ENCODE results near the gene INSM1.

INSM1 gene

DNA sequence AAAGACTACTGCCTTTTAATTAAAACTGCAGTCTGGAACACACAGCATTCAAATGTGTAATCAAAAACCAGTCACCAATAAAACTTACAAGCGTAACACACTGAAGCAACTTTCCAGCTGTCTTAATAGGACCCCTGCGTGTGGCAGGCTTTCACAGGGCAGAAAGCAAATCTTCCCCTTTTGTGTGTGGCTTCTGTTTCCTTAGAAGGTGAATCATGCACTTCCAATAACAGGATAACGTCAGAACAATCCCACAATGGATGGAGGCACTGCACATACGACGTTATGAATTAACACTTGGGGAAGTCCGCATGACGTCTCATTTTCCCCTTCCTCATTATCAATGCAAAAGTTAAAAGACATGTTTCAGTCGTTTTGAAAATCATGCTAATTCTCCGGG, 44.8 kb downstream of the INSM1 start:
- Histone ChIP-seq H3K27me3 (ENCODE audit: insufficient read depth, low read length, poor library complexity, severe bottlenecking) (no peaks in the 10 kb centered on the region), H3K4me2 (ENCODE audit: low read depth, low read length, poor library complexity, severe bottlenecking) (no peak overlapping the region), H3F3A (ENCODE audit: low read depth) (no peaks in the 10 kb centered on the region), H2AFZ (ENCODE audit: low read length) (no peak overlapping the region), H3K9me2 (replicated peaks; ENCODE audit: low read depth, low read length) (no peaks in the 10 kb centered on the region), H3K9me3 (ENCODE audit: insufficient read depth, low read depth, low read length) (no peaks in the 10 kb centered on the region), H3K79me2 (ENCODE audit: insufficient read depth, low read length) (no peaks in the 10 kb centered on the region), H3K9ac (ENCODE audit: low read depth, low read length, poor library complexity, severe bottlenecking) (no peak overlapping the region), H3K4me1 (ENCODE audit: insufficient read depth, low read length, poor library complexity, severe bottlenecking) (no peaks in the 10 kb centered on the region), H3K36me3 (ENCODE audit: insufficient read depth, low read length) (no peaks in the 10 kb centered on the region), H4K20me1 (ENCODE audit: insufficient read depth, low read length, poor library complexity, severe bottlenecking) (no peaks in the 10 kb centered on the region), H3K4me3 (ENCODE audit: low read length, poor library complexity, severe bottlenecking) (no peak overlapping the region)
- TF ChIP-seq, protein P1, sequence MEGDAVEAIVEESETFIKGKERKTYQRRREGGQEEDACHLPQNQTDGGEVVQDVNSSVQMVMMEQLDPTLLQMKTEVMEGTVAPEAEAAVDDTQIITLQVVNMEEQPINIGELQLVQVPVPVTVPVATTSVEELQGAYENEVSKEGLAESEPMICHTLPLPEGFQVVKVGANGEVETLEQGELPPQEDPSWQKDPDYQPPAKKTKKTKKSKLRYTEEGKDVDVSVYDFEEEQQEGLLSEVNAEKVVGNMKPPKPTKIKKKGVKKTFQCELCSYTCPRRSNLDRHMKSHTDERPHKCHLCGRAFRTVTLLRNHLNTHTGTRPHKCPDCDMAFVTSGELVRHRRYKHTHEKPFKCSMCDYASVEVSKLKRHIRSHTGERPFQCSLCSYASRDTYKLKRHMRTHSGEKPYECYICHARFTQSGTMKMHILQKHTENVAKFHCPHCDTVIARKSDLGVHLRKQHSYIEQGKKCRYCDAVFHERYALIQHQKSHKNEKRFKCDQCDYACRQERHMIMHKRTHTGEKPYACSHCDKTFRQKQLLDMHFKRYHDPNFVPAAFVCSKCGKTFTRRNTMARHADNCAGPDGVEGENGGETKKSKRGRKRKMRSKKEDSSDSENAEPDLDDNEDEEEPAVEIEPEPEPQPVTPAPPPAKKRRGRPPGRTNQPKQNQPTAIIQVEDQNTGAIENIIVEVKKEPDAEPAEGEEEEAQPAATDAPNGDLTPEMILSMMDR (conservative IDR thresholded peaks at IDR 0.05; ENCODE audit: low read length): no peak
- no peak for TF ChIP-seq EZH2phosphoT487 (IDR thresholded peaks at IDR 0.05; ENCODE audit: borderline replicate concordance)

DNA sequence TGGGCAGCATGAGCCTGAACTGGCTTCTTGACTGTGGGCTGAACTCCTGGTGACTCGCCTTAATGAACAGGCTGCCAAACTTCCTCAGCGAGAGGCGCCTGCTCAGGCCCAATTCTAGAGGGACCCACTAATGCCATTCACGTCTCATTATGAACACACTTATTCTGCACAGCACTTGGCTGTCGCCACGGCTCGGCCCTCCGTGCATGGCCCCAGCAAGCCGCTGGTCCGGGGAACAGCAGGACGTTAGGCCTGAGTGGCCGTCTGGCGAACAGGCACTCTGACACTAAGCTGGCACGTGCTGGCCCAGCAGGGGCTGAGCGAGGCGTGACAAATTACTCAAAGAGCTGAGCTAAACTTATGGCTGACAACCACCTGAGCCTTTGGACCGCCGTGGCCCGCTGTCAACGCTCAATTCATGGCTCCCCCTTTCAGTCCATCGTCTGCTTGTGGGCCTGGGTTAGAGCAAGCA, 45.9 kb downstream of the INSM1 start:
- Histone ChIP-seq H3K79me2 (ENCODE audit: insufficient read depth, low read length) (no peaks in the 10 kb centered on the region), H3K9ac (ENCODE audit: low read depth, low read length, poor library complexity, severe bottlenecking) (no peak overlapping the region), H2AFZ (ENCODE audit: low read length) (no peak overlapping the region), H3F3A (ENCODE audit: low read depth) (no peaks in the 10 kb centered on the region), H3K4me1 (ENCODE audit: insufficient read depth, low read length, poor library complexity, severe bottlenecking) (peaks cover 3% of the 10 kb centered on the region), H3K4me3 (ENCODE audit: low read length, poor library complexity, severe bottlenecking) (no peak overlapping the region), H3K9me3 (ENCODE audit: insufficient read depth, low read depth, low read length) (no peaks in the 10 kb centered on the region), H3K36me3 (ENCODE audit: insufficient read depth, low read length) (no peaks in the 10 kb centered on the region), H3K9me2 (replicated peaks; ENCODE audit: low read depth, low read length) (no peaks in the 10 kb centered on the region), H4K20me1 (ENCODE audit: insufficient read depth, low read length, poor library complexity, severe bottlenecking) (no peaks in the 10 kb centered on the region), H3K4me2 (ENCODE audit: low read depth, low read length, poor library complexity, severe bottlenecking) (no peak overlapping the region), H3K27me3 (ENCODE audit: insufficient read depth, low read length, poor library complexity, severe bottlenecking) (no peaks in the 10 kb centered on the region)
- TF ChIP-seq EZH2phosphoT487 (IDR thresholded peaks at IDR 0.05; ENCODE audit: borderline replicate concordance): no peak
- TF ChIP-seq, protein P1 (conservative IDR thresholded peaks at IDR 0.05; ENCODE audit: low read length): no peak

- no peak overlapping the region for H3K4me3 ChIP-seq (ENCODE audit: low read length, poor library complexity, severe bottlenecking)
- peaks cover 3% of the 10 kb centered on the region for H3K4me1 ChIP-seq (ENCODE audit: insufficient read depth, low read length, poor library complexity, severe bottlenecking)
- H3K4me2 ChIP-seq (ENCODE audit: low read depth, low read length, poor library complexity, severe bottlenecking): no peak overlapping the region
- no peak overlapping the region for H3K9ac ChIP-seq (ENCODE audit: low read depth, low read length, poor library complexity, severe bottlenecking)
- no peaks in the 10 kb centered on the region for H3F3A ChIP-seq (ENCODE audit: low read depth)
- TF ChIP-seq EZH2phosphoT487 (IDR thresholded peaks at IDR 0.05; ENCODE audit: borderline replicate concordance): no peak
- TF ChIP-seq, protein P1 (conservative IDR thresholded peaks at IDR 0.05; ENCODE audit: low read length): no peak
- no peaks in the 10 kb centered on the region for H3K27me3 ChIP-seq (ENCODE audit: insufficient read depth, low read length, poor library complexity, severe bottlenecking)
- H3K9me2 ChIP-seq (replicated peaks; ENCODE audit: low read depth, low read length): no peaks in the 10 kb centered on the region
- no peaks in the 10 kb centered on the region for H3K79me2 ChIP-seq (ENCODE audit: insufficient read depth, low read length)
- H3K9me3 ChIP-seq (ENCODE audit: insufficient read depth, low read depth, low read length): no peaks in the 10 kb centered on the region
- H4K20me1 ChIP-seq (ENCODE audit: insufficient read depth, low read length, poor library complexity, severe bottlenecking): no peaks in the 10 kb centered on the region
- H3K36me3 ChIP-seq (ENCODE audit: insufficient read depth, low read length): no peaks in the 10 kb centered on the region
- no peak overlapping the region for H2AFZ ChIP-seq (ENCODE audit: low read length)
Measured at GRCh38 chr20:20414640-20415220, 46.8 kb downstream of the INSM1 start.

Measured in Loucy (cell line).